SK-N-SH treated with all-trans-retinoic acid at 6 μM for 48 hours (cell line): ENCODE results near the gene ASCC1.

Experiments used
- ATAC-seq: fragments of 200-7000 bp; cut with Tn5 transposase; 3 replicates; pipeline ENCODE4 v1.9.1; 2020; ENCODE audit warnings: mild to moderate bottlenecking, moderate library complexity
- ARNTL ChIP-seq: fragments of 450-650 bp; formaldehyde crosslinking; IDR thresholded peaks from 2 replicates; pipeline ENCODE4 v1.5.0; 2020; ENCODE audit warnings: low read depth, mild to moderate bottlenecking, moderate library complexity, borderline replicate concordance
- BACH2 ChIP-seq: fragments of 250-450 bp; sonication (Bioruptor Pico); IDR thresholded peaks from 2 replicates; pipeline ENCODE4 v1.9.0; 2021; ENCODE audit warnings: mild to moderate bottlenecking, borderline replicate concordance
- CREB5 ChIP-seq: fragments of 250-450 bp; sonication (Bioruptor Pico); IDR thresholded peaks from 2 replicates; pipeline ENCODE4 v1.5.1; 2020; ENCODE audit warnings: low read depth, mild to moderate bottlenecking, moderate library complexity
- CSDC2 ChIP-seq: fragments of 250-450 bp; sonication (Bioruptor Pico); IDR thresholded peaks from 2 replicates; pipeline ENCODE4 v1.5.0; 2020; ENCODE audit warnings: mild to moderate bottlenecking, moderate library complexity
- CSRNP3 ChIP-seq: fragments of 250-450 bp; sonication (Bioruptor Pico); IDR thresholded peaks from 2 replicates; pipeline ENCODE4 v1.5.1; 2021; ENCODE audit warnings: mild to moderate bottlenecking, moderate library complexity
- ESRRG ChIP-seq: fragments of 250-450 bp; sonication (Bioruptor Pico); IDR thresholded peaks from 2 replicates; pipeline ENCODE4 v1.6.1; 2021; ENCODE audit warnings: mild to moderate bottlenecking
- GLIS3 ChIP-seq: fragments of 250-450 bp; sonication (Bioruptor Pico); IDR thresholded peaks from 2 replicates; pipeline ENCODE4 v1.5.0; 2020; ENCODE audit warnings: mild to moderate bottlenecking, moderate library complexity
- ISL1 ChIP-seq: fragments of 250-450 bp; sonication (Bioruptor Pico); IDR thresholded peaks from 2 replicates; pipeline ENCODE4 v2.1.2; 2022; ENCODE audit warnings: mild to moderate bottlenecking, moderate library complexity
- OSR1 ChIP-seq: fragments of 250-450 bp; sonication (Bioruptor Pico); IDR thresholded peaks from 2 replicates; pipeline ENCODE4 v1.8.0; 2022; ENCODE audit warnings: moderate library complexity, mild to moderate bottlenecking, inconsistent platforms
- PPARA ChIP-seq: fragments of 250-450 bp; sonication (Bioruptor Pico); IDR thresholded peaks from 2 replicates; pipeline ENCODE4 v1.5.0; 2020; ENCODE audit warnings: mild to moderate bottlenecking, borderline replicate concordance
- RARB ChIP-seq: fragments of 250-450 bp; sonication (Bioruptor Pico); IDR thresholded peaks from 2 replicates; pipeline ENCODE4 v1.8.0; 2021; ENCODE audit warnings: mild to moderate bottlenecking, moderate library complexity
- SNAI2 ChIP-seq: fragments of 250-450 bp; sonication (Bioruptor Pico); IDR thresholded peaks from 2 replicates; pipeline ENCODE4 v1.5.0; 2020; ENCODE audit warnings: mild to moderate bottlenecking, moderate library complexity
- TCF4 ChIP-seq: fragments of 250-450 bp; sonication (Bioruptor Pico); IDR thresholded peaks from 2 replicates; pipeline ENCODE4 v1.8.0; 2021; ENCODE audit warnings: mild to moderate bottlenecking, moderate library complexity, borderline replicate concordance
- TOX ChIP-seq: fragments of 250-450 bp; sonication (Bioruptor Pico); IDR thresholded peaks from 2 replicates; pipeline ENCODE4 v1.8.0; 2021; ENCODE audit warnings: mild to moderate bottlenecking, moderate library complexity, borderline replicate concordance
- ZFP3 ChIP-seq: fragments of 250-450 bp; sonication (Bioruptor Pico); IDR thresholded peaks from 2 replicates; pipeline ENCODE4 v1.5.0; 2020; ENCODE audit warnings: mild to moderate bottlenecking, moderate library complexity
- ZFP30 ChIP-seq: fragments of 450-650 bp; formaldehyde crosslinking; IDR thresholded peaks from 2 replicates; pipeline ENCODE4 v1.5.0; 2022; ENCODE audit warnings: mild to moderate bottlenecking, moderate library complexity
- ZNF565 ChIP-seq: fragments of 450-650 bp; formaldehyde crosslinking; conservative IDR thresholded peaks from 2 replicates; pipeline ENCODE4 v1.5.0; 2020; ENCODE audit warnings: low read depth, mild to moderate bottlenecking, moderate library complexity
- ZNF70 ChIP-seq: fragments of 450-650 bp; formaldehyde crosslinking; IDR thresholded peaks from 2 replicates; pipeline ENCODE4 v1.5.0; 2020; ENCODE audit warnings: mild to moderate bottlenecking, moderate library complexity
- TF ChIP-seq, protein P1 (sequence below): fragments of 250-450 bp; sonication (Bioruptor Pico); IDR thresholded peaks from 2 replicates; pipeline ENCODE4 v1.8.0; 2021; ENCODE audit warnings: low read depth, mild to moderate bottlenecking, moderate library complexity, borderline replicate concordance
- TF ChIP-seq, protein P2 (sequence below): fragments of 250-450 bp; sonication (Bioruptor Pico); IDR thresholded peaks from 2 replicates; pipeline ENCODE4 v1.5.0; 2020; ENCODE audit warnings: mild to moderate bottlenecking, moderate library complexity

The ASCC1 gene

GRCh38 chr10:72243822-72244437 is 27.9 kb upstream of the ASCC1 start:
- TF ChIP-seq BACH2 (CRISPR knock-in tag) (no peak), SNAI2 (no peak), CREB5 (CRISPR knock-in tag) (no peak), ESRRG (no peak), ISL1 (CRISPR knock-in tag) (no peak), CSRNP3 (CRISPR knock-in tag) (no peak), TCF4 (no peak), PPARA (CRISPR knock-in tag) (no peak), ZFP3 (CRISPR knock-in tag) (no peak), ZNF70 (no peak), ZFP30 (CRISPR knock-in tag) (no peak)
- TF ChIP-seq, all 23 proteins: peak for 0
- peak; percentile 81 for ATAC-seq

GRCh38 chr10:72242675-72243074 is 26.6 kb upstream of the ASCC1 start:
- ATAC-seq, result no peak
- no peak for TF ChIP-seq ARNTL (CRISPR knock-in tag)

- ATAC-seq, result no peak
- TF ChIP-seq ESRRG (no peak), CSRNP3 (CRISPR knock-in tag) (no peak), SNAI2 (no peak), TCF4 (no peak), OSR1 (CRISPR knock-in tag) (no peak), BACH2 (CRISPR knock-in tag) (no peak), GLIS3 (CRISPR knock-in tag) (no peak), CSDC2 (CRISPR knock-in tag) (no peak), ZFP3 (CRISPR knock-in tag) (no peak), PPARA (CRISPR knock-in tag) (no peak), RARB (CRISPR knock-in tag) (no peak), ZNF565 (no peak)
Measured at GRCh38 chr10:72241691-72242252, 25.7 kb upstream of the ASCC1 start.

- ATAC-seq, result no peak
- TF ChIP-seq ZFP30 (CRISPR knock-in tag) (no peak), CREB5 (CRISPR knock-in tag) (no peak), ESRRG (no peak), TOX (CRISPR knock-in tag) (no peak), RARB (CRISPR knock-in tag) (no peak), TCF4 (no peak), BACH2 (CRISPR knock-in tag) (no peak), ARNTL (CRISPR knock-in tag) (no peak), GLIS3 (CRISPR knock-in tag) (no peak), SNAI2 (no peak)
- TF ChIP-seq, protein P1, sequence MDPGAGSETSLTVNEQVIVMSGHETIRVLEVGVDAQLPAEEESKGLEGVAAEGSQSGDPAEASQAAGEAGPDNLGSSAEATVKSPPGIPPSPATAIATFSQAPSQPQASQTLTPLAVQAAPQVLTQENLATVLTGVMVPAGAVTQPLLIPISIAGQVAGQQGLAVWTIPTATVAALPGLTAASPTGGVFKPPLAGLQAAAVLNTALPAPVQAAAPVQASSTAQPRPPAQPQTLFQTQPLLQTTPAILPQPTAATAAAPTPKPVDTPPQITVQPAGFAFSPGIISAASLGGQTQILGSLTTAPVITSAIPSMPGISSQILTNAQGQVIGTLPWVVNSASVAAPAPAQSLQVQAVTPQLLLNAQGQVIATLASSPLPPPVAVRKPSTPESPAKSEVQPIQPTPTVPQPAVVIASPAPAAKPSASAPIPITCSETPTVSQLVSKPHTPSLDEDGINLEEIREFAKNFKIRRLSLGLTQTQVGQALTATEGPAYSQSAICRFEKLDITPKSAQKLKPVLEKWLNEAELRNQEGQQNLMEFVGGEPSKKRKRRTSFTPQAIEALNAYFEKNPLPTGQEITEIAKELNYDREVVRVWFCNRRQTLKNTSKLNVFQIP (CRISPR knock-in tag), result no peak
- TF ChIP-seq, protein P2, sequence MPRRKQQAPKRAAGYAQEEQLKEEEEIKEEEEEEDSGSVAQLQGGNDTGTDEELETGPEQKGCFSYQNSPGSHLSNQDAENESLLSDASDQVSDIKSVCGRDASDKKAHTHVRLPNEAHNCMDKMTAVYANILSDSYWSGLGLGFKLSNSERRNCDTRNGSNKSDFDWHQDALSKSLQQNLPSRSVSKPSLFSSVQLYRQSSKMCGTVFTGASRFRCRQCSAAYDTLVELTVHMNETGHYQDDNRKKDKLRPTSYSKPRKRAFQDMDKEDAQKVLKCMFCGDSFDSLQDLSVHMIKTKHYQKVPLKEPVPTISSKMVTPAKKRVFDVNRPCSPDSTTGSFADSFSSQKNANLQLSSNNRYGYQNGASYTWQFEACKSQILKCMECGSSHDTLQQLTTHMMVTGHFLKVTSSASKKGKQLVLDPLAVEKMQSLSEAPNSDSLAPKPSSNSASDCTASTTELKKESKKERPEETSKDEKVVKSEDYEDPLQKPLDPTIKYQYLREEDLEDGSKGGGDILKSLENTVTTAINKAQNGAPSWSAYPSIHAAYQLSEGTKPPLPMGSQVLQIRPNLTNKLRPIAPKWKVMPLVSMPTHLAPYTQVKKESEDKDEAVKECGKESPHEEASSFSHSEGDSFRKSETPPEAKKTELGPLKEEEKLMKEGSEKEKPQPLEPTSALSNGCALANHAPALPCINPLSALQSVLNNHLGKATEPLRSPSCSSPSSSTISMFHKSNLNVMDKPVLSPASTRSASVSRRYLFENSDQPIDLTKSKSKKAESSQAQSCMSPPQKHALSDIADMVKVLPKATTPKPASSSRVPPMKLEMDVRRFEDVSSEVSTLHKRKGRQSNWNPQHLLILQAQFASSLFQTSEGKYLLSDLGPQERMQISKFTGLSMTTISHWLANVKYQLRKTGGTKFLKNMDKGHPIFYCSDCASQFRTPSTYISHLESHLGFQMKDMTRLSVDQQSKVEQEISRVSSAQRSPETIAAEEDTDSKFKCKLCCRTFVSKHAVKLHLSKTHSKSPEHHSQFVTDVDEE (CRISPR knock-in tag), result no peak
Measured at GRCh38 chr10:72240371-72240770, 24.3 kb upstream of the ASCC1 start.
